ENCODE measurements around the gene AURKA.

DNA sequence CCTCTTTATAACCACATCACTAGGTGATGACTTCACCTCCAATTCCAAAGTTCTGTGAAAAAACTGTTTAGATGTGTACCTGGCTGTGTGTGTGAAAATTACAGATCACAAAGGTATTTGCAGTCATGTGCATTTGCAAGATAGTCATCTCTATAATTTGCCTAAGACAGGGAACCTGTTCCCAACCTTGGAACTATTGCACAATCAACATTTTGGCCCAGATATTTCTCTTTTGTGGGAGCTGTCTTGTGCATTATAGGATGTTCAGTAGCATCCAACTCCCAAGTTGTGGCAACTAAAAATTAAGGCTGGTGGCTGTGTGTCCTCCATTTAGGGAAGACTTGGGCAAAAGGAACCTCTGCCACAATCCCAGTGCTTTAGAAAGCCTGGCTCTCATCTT, 67.2 kb downstream of the AURKA start:
- TF ChIP-seq EZH2 (IDR thresholded peaks at IDR 0.05; ENCODE audit: borderline replicate concordance, low read depth, low read length, severe bottlenecking) = no peak
- TF ChIP-seq, protein P1, sequence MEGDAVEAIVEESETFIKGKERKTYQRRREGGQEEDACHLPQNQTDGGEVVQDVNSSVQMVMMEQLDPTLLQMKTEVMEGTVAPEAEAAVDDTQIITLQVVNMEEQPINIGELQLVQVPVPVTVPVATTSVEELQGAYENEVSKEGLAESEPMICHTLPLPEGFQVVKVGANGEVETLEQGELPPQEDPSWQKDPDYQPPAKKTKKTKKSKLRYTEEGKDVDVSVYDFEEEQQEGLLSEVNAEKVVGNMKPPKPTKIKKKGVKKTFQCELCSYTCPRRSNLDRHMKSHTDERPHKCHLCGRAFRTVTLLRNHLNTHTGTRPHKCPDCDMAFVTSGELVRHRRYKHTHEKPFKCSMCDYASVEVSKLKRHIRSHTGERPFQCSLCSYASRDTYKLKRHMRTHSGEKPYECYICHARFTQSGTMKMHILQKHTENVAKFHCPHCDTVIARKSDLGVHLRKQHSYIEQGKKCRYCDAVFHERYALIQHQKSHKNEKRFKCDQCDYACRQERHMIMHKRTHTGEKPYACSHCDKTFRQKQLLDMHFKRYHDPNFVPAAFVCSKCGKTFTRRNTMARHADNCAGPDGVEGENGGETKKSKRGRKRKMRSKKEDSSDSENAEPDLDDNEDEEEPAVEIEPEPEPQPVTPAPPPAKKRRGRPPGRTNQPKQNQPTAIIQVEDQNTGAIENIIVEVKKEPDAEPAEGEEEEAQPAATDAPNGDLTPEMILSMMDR (IDR thresholded peaks at IDR 0.05; ENCODE audit: borderline replicate concordance, extremely low read depth, low read length, poor library complexity, severe bottlenecking) = no peak

Data from DND-41 (cell line).